ENCODE results near the gene ECD. TPM values are rescaled to one million over a fixed set of nuclear protein-coding genes. Genes with fewer than 3 reads are reported as not detected.

ECD gene
- total RNA-seq, 2 donors from 2014 or later: 14.4 to 20.7 TPM

DNA sequence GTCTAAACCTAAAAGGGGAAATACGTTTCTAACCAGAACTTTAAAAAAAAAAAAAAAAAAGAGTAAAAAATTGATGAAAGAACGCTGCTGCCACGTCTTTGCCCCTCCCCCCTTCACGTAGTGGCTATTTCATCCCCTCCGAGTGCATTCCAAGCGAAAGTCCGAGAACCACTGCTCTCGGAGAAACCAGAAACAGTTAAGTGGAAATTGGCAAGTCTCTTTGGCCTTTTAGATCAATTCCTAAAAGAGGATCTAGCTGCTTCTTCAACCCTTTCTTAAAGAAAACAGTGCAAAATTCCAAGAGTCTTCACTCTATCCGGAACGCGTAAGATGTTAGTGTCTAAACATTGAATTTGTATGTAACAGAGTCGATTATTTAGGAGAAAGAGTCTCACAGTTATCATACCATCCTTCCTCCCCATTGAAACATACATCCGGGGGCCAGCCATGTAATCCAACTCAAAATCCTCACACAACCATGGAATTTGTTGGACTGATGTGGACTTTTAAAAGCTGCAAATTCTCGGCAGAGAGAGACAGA, 72.3 kb downstream of the ECD start:
- H3K27me3 ChIP-seq: no peaks in the 10 kb centered on the region
- H3K9me3 ChIP-seq: no peaks in the 10 kb centered on the region
- H3K4me1 ChIP-seq: peaks cover 0 to 26% of the 10 kb centered on the region in 2 donors
- no peak for TF ChIP-seq CTCF (IDR thresholded peaks at IDR 0.05)
- H3K36me3 ChIP-seq: no peaks in the 10 kb centered on the region
- no peak for DNase-seq (ENCODE audit: low spot score)
- peak overlapping the region; percentile 67 to 92 for H3K4me3 ChIP-seq
- peak overlapping the region; percentile 96 to 98 for H3K27ac ChIP-seq

DNA sequence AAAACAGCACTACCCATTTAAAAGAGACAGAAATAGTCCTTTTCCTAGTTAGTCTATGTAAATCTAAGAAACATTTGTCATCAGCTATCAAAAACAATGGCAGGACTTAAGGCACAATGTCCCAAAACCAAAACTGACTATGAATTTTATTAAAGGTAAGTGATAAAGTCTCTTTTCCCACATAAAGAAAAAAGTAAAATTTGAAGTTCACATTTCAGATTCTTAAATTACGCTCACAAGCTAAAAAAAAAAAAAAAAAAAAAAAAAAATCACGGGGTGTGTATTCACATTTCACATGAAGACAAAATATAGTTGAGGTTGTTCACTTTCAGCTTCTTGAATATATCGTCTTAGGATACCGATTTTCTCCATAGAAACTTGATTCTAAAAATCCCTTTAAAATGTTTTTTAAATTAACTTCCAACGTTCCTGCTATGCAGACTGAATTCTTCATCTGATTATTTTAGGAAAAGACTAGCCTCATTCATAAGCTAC, 72.8 kb downstream of the ECD start:
- no peak for TF ChIP-seq CTCF (IDR thresholded peaks at IDR 0.05)
- peaks cover 0 to 26% of the 10 kb centered on the region in 2 donors for H3K4me1 ChIP-seq
- peak overlapping the region; percentile 96 to 98 for H3K27ac ChIP-seq
- no peaks in the 10 kb centered on the region for H3K27me3 ChIP-seq
- no peaks in the 10 kb centered on the region for H3K36me3 ChIP-seq
- peak overlapping the region; percentile 67 to 92 for H3K4me3 ChIP-seq
- DNase-seq (ENCODE audit: low spot score): no peak
- no peaks in the 10 kb centered on the region for H3K9me3 ChIP-seq

DNA sequence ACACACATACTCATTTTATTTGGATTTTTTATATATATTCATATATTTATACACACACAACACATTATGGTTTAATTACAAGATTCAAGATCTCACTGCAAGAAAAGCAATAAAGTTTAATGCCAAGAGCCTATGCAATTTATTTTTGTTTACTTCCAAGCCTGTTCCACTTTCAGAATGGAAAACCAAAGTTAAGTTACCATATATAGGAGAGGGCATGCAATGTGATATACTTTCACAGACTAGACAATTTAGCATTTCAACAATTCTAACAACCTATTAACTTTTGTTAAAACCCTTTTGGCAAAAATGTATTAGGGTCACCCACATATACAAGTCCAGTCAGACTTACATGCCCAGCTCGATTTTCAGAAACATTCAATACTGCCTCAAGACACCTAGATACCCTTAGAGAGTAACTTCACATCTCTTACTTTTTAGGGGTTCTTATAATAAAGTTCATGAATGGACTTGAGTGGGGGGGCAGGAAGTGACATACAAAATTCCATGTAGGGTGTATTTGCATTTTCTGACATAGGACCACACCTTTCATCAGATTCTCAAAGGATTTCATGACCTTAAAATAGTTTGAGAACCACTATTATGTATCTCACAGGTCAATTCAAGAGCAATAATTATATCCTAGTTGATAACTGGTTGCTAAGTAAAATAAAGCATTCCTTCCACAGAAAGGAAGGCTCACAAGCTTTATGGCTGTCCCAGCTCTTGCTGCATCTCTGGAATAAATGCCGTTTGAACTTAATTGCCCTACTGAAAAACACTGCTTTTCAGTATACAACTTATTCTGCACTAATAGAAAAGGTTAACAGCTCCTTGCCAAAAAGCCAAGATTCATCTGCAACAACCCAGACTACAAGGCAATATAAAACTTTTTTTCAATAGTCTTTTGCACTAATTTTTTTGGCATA, 73.6 kb downstream of the ECD start:
- Histone ChIP-seq H3K4me3 (peak overlapping the region; percentile 67 to 92), H3K4me1 (peaks cover 0 to 26% of the 10 kb centered on the region in 2 donors), H3K36me3 (no peaks in the 10 kb centered on the region), H3K27ac (peak overlapping the region; percentile 96 to 98), H3K27me3 (no peaks in the 10 kb centered on the region), H3K9me3 (no peaks in the 10 kb centered on the region)
- TF ChIP-seq CTCF (IDR thresholded peaks at IDR 0.05): no peak
- no peak for DNase-seq (ENCODE audit: low spot score)

DNA sequence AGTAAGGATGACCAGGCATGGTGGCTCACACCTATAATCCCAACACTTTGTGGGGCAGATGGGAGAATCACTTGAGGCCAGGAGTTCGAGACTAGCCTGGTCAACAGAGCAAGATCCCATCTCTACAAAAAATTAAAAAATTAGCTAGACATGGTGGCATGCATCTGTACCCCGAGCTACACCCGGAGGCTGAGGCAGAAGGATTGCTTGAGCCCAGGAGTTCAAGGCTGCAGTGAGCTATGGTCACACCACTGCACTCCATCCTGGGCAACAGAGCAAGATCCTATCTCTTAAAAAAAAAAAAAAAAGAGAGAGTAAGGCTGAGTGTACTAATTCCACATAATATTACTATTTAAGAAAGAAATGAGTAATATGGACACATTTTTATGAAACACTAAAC, 75.0 kb downstream of the ECD start:
- Histone ChIP-seq H3K4me1 (peaks cover 0 to 26% of the 10 kb centered on the region in 2 donors), H3K36me3 (no peaks in the 10 kb centered on the region), H3K27ac (peak overlapping the region in 1 of 2 donors; percentile 34), H3K4me3 (no peak overlapping the region), H3K9me3 (no peaks in the 10 kb centered on the region), H3K27me3 (no peaks in the 10 kb centered on the region)
- DNase-seq (ENCODE audit: low spot score): no peak
- no peak for TF ChIP-seq CTCF (IDR thresholded peaks at IDR 0.05)

GRCh38 chr10:73088304-73088703, 79.5 kb downstream of the ECD start:
- no peak for TF ChIP-seq CTCF (IDR thresholded peaks at IDR 0.05)
- Histone ChIP-seq H3K9me3 (no peaks in the 10 kb centered on the region), H3K4me1 (peaks cover 0 to 17% of the 10 kb centered on the region in 2 donors), H3K27me3 (no peaks in the 10 kb centered on the region), H3K27ac (peak overlapping the region in 1 of 2 donors; percentile 11), H3K36me3 (no peaks in the 10 kb centered on the region), H3K4me3 (no peak overlapping the region)
- no peak for DNase-seq (ENCODE audit: low spot score)

All from right atrium auricular region (tissue), 2 donors.